ENCODE data around the gene TTC21A. TPM values are rescaled to one million over a fixed set of nuclear protein-coding genes. Genes with fewer than 3 reads are reported as not detected.

The TTC21A gene
- total and polyA plus RNA-seq, 2 of the 13 experiments (the other 11 are each of a cell fraction or from before 2014, with no cell fraction given): 0.31 to 1.5 TPM

- BruUV-seq (replicated peaks): no TSS peak
Measured at GRCh38 chr3:39125841-39126500, 18.5 kb downstream of the TTC21A start.

More at GRCh38 chr3:39125841-39126500, 18.5 kb downstream of the TTC21A start:
- in situ Hi-C loops (cut with HindIII; ENCODE audit: extremely low pct_ligation_motif_present, low pct_unique_long_range_greater_than_20kb): loop anchor here (5.0 kb wide), 2 partner anchors 61 to 161 kb away; no protein-coding TSS in a partner anchor
- POLR2A ChIA-PET: interaction anchor here (1.2 to 1.8 kb wide), 2 partner anchors 17 to 162 kb away, joined by 4 to 5 read pairs; no protein-coding TSS in a partner anchor
- Histone ChIP-seq H3K27me3 (ENCODE audit: control insufficient read depth in 1 of 2, insufficient read depth in 2 of 2, low read length in 2 of 2) (no peaks in the 10 kb centered on the region), H3K36me3 (replicated peaks in 1 of 2; ENCODE audit: control insufficient read depth in 1 of 2, insufficient read depth in 2 of 2, low read length in 2 of 2) (no peaks in the 10 kb centered on the region), H2AFZ (ENCODE audit: low read length) (no peak overlapping the region), H3K79me2 (ENCODE audit: insufficient read depth, low read length) (no peaks in the 10 kb centered on the region), H3K4me1 (ENCODE audit: insufficient read depth, low read length) (peaks cover 13% of the 10 kb centered on the region), H3K4me2 (ENCODE audit: low read depth, low read length) (peak overlapping the region; percentile 9; the same call in 1 of the 2 replicates), H3K9ac (ENCODE audit: insufficient read depth, low read depth, low read length) (no peak overlapping the region), H4K20me1 (ENCODE audit: insufficient read depth, low read length) (no peaks in the 10 kb centered on the region; the same call in 1 of the 2 replicates), H3K4me3 (replicated peaks in 1 of 3; ENCODE audit: insufficient read depth in 1 of 3, low read depth in 2 of 3, low read length in 3 of 3) (no peak overlapping the region), H3K27ac (ENCODE audit: extremely low read length, insufficient read depth, low read length) (no peak overlapping the region), H3K9me3 (ENCODE audit: low read length) (no peaks in the 10 kb centered on the region)
- FAIRE-seq (no peak), DNase-seq (ENCODE audit: low spot score) (peak; percentile 28), ATAC-seq (peak; percentile 57)
- CTCF ChIA-PET (ENCODE audit: low intra/inter-chr PET ratio, low total read pairs): interaction anchor here (1.1 to 3.2 kb wide), 5 partner anchors 52 to 166 kb away, joined by 3 to 20 read pairs (median 5); no protein-coding TSS in a partner anchor
- intact Hi-C loops (cut with micrococcal nuclease; ENCODE audit: unreplicated experiment): loop anchor here (1.0 to 5.0 kb wide), 3 partner anchors 63 to 162 kb away; no protein-coding TSS in a partner anchor
- WGBS (ENCODE audit: low lambda C conversion rate): 53% methylated on average over 11 of the region's 12 CpGs
- TF ChIP-seq NPAS2 (CRISPR knock-in tag; IDR thresholded peaks at IDR 0.05; ENCODE audit: borderline replicate concordance) (0 out of 2 replicates have a peak, but pooled peaks have one; percentile 53), FOSL2 (CRISPR knock-in tag; IDR thresholded peaks at IDR 0.05) (peak; percentile 63), AHR (CRISPR knock-in tag; IDR thresholded peaks at IDR 0.05) (no peak)
- TF ChIP-seq, protein P1, sequence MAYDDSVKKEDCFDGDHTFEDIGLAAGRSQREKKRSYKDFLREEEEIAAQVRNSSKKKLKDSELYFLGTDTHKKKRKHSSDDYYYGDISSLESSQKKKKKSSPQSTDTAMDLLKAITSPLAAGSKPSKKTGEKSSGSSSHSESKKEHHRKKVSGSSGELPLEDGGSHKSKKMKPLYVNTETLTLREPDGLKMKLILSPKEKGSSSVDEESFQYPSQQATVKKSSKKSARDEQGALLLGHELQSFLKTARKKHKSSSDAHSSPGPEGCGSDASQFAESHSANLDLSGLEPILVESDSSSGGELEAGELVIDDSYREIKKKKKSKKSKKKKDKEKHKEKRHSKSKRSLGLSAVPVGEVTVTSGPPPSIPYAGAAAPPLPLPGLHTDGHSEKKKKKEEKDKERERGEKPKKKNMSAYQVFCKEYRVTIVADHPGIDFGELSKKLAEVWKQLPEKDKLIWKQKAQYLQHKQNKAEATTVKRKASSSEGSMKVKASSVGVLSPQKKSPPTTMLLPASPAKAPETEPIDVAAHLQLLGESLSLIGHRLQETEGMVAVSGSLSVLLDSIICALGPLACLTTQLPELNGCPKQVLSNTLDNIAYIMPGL (CRISPR knock-in tag; IDR thresholded peaks at IDR 0.05; ENCODE audit: borderline replicate concordance in 1 of 2, low read depth in 1 of 2): 0 out of 4 replicates have a peak, but pooled peaks of 1 of the 2 experiments have one; percentile 10

All from HepG2 (cell line).